Cardiac muscle cell (in vitro differentiated cells and primary cell): ENCODE measurements around the gene ITGA8. TPM values are rescaled to one million over a fixed set of nuclear protein-coding genes. Genes with fewer than 3 reads are reported as not detected.

Experiments
- DNase-seq, 2 donors: peaks; one replicate each; pipeline versions ENCODE4 v3.0.0 to v3.0.0-alpha.2; 2010 to 2017; ENCODE audit warnings: low read depth in 1 of 2, low spot score in 1 of 2
- H3K27ac ChIP-seq: fragments of 200-600 bp; sonication (generic); 2 replicates; pipeline ENCODE4 v1.5.1; 2016
- H3K27me3 ChIP-seq: fragments of 200-600 bp; sonication (generic); 2 replicates; pipeline ENCODE4 v1.6.0; 2016; ENCODE audit warnings: control low read depth
- H3K36me3 ChIP-seq: fragments of 200-600 bp; sonication (generic); 2 replicates; pipeline ENCODE4 v1.5.1; 2016; ENCODE audit warnings: control low read depth
- H3K4me1 ChIP-seq: fragments of 200-600 bp; sonication (generic); 2 replicates; pipeline ENCODE4 v1.8.1; 2017; ENCODE audit warnings: low read depth, mild to moderate bottlenecking, mixed run types
- H3K4me3 ChIP-seq: fragments of 200-600 bp; sonication (generic); 2 replicates; pipeline ENCODE4 v1.5.1; 2016; ENCODE audit warnings: mild to moderate bottlenecking
- H3K9me3 ChIP-seq: fragments of 200-600 bp; sonication (generic); 2 replicates; pipeline ENCODE4 v1.5.1; 2017; ENCODE audit warnings: low read depth, mild to moderate bottlenecking, control low read depth
- CTCF ChIP-seq: IDR thresholded peaks from 2 replicates; pipeline ENCODE4 v1.5.1; 2012; ENCODE audit warnings: low read depth, mild to moderate bottlenecking, low read length
- polyA plus RNA-seq: library from polyadenylated mRNA; unstranded; fragments of >200 nt; fragmentation: Nextera tagmentation; extraction: Ambion mirVana; gene quantifications from 2 replicates; pipeline ENCODE4 v1.2.1, GENCODE V29; 2016
- total RNA-seq: library from RNA; depleted of rRNA; stranded (reverse); fragments of >200 nt; gene quantifications from 2 replicates; pipeline ENCODE4 v1.2.3, GENCODE V29; 2016

Gene ITGA8
- total and polyA plus RNA-seq, 2 experiments from 2014 or later: 0.88 to 1.6 TPM

- Histone ChIP-seq H3K27me3 (no peaks in the 10 kb centered on the region), H3K4me1 (no peaks in the 10 kb centered on the region), H3K36me3 (no peaks in the 10 kb centered on the region), H3K27ac (no peak overlapping the region), H3K9me3 (no peaks in the 10 kb centered on the region), H3K4me3 (no peak overlapping the region)
- DNase-seq: peak in 1 of 2 donors; percentile 86
- no peak for TF ChIP-seq CTCF
Observed at GRCh38 chr10:15745751-15746150, 26.0 kb upstream of the ITGA8 start.

- DNase-seq: peak; percentile 70 to 71
Observed at GRCh38 chr10:15744217-15744865, 24.6 kb upstream of the ITGA8 start.

GRCh38 chr10:15743443-15743842 lies 23.7 kb upstream of the ITGA8 start:
- Histone ChIP-seq H3K9me3 (no peaks in the 10 kb centered on the region), H3K4me1 (no peaks in the 10 kb centered on the region), H3K27ac (no peak overlapping the region), H3K27me3 (no peaks in the 10 kb centered on the region), H3K4me3 (no peak overlapping the region), H3K36me3 (no peaks in the 10 kb centered on the region)
- no peak for TF ChIP-seq CTCF
- no peak for DNase-seq

More at GRCh38 chr10:15744217-15744865, 24.6 kb upstream of the ITGA8 start:
- Histone ChIP-seq H3K27ac (no peak overlapping the region), H3K27me3 (no peaks in the 10 kb centered on the region), H3K4me1 (no peaks in the 10 kb centered on the region), H3K9me3 (no peaks in the 10 kb centered on the region), H3K4me3 (no peak overlapping the region), H3K36me3 (no peaks in the 10 kb centered on the region)
- peak; percentile 64 for TF ChIP-seq CTCF

GRCh38 chr10:15742836-15743235 lies 23.1 kb upstream of the ITGA8 start:
- no peak for DNase-seq
- H3K4me3 ChIP-seq: no peak overlapping the region
- H3K27ac ChIP-seq: no peak overlapping the region
- H3K4me1 ChIP-seq: no peaks in the 10 kb centered on the region
- no peaks in the 10 kb centered on the region for H3K9me3 ChIP-seq
- no peak for TF ChIP-seq CTCF
- H3K36me3 ChIP-seq: no peaks in the 10 kb centered on the region
- no peaks in the 10 kb centered on the region for H3K27me3 ChIP-seq

- TF ChIP-seq CTCF: no peak
Observed at GRCh38 chr10:15742102-15742501, 22.4 kb upstream of the ITGA8 start.

More at GRCh38 chr10:15742102-15742501, 22.4 kb upstream of the ITGA8 start:
- Histone ChIP-seq H3K4me1 (no peaks in the 10 kb centered on the region), H3K9me3 (no peaks in the 10 kb centered on the region), H3K27ac (no peak overlapping the region), H3K27me3 (no peaks in the 10 kb centered on the region), H3K4me3 (no peak overlapping the region), H3K36me3 (no peaks in the 10 kb centered on the region)
- no peak for DNase-seq
